Endodermal cell (in vitro differentiated cells): ENCODE results near the gene C17orf67. TPM values are rescaled to one million over a fixed set of nuclear protein-coding genes. Genes with fewer than 3 reads are reported as not detected.

ENCODE experiments used
- DNase-seq: peaks from one replicate; pipeline ENCODE4 v3.0.0-alpha.2; 2017
- H3K27ac ChIP-seq: 2 replicates; pipeline ENCODE4 v1.5.1; 2013; ENCODE audit warnings: mild to moderate bottlenecking, low read depth, low read length, moderate library complexity
- H3K27me3 ChIP-seq: 2 replicates; pipeline ENCODE4 v1.6.1; 2013; ENCODE audit warnings: mild to moderate bottlenecking, low read length, moderate library complexity; ENCODE audit not compliant: insufficient read depth, control insufficient read depth, poor library complexity, severe bottlenecking
- H3K36me3 ChIP-seq: 2 replicates; pipeline ENCODE4 v1.7.0; 2013; ENCODE audit warnings: mild to moderate bottlenecking, low read length, moderate library complexity; ENCODE audit not compliant: control insufficient read depth, insufficient read depth
- H3K4me1 ChIP-seq: one replicate; pipeline ENCODE4 v1.7.0; 2013; ENCODE audit warnings: low read length; ENCODE audit not compliant: control insufficient read depth, insufficient read depth
- H3K4me3 ChIP-seq: 2 replicates; pipeline ENCODE4 v1.5.1; 2013; ENCODE audit warnings: mild to moderate bottlenecking, low read length, moderate library complexity
- H3K9ac ChIP-seq: 2 replicates; pipeline ENCODE4 v1.6.1; 2013; ENCODE audit warnings: mild to moderate bottlenecking, low read length, moderate library complexity; ENCODE audit not compliant: poor library complexity, severe bottlenecking; ENCODE audit errors: extremely low read depth
- H3K9me3 ChIP-seq: 2 replicates; pipeline ENCODE4 v1.6.1; 2013; ENCODE audit warnings: mild to moderate bottlenecking, low read length, moderate library complexity; ENCODE audit not compliant: control insufficient read depth
- H3K27ac Mint-ChIP-seq: 2 replicates; pipeline ENCODE4 v1.8.0; 2020; ENCODE audit warnings: mixed read lengths
- H3K27me3 Mint-ChIP-seq: 2 replicates; pipeline ENCODE4 v1.8.0; 2021; ENCODE audit warnings: mild to moderate bottlenecking, mixed read lengths; ENCODE audit not compliant: insufficient read depth
- H3K36me3 Mint-ChIP-seq: 2 replicates; pipeline ENCODE4 v1.8.0; 2020; ENCODE audit warnings: low read depth, mixed read lengths
- H3K4me1 Mint-ChIP-seq: 2 replicates; pipeline ENCODE4 v1.8.0; 2020; ENCODE audit warnings: mixed read lengths
- H3K4me3 Mint-ChIP-seq: 2 replicates; pipeline ENCODE4 v1.8.0; 2020; ENCODE audit warnings: mild to moderate bottlenecking, moderate library complexity, mixed read lengths
- H3K9me3 Mint-ChIP-seq: 2 replicates; pipeline ENCODE4 v1.8.0; 2020; ENCODE audit warnings: mild to moderate bottlenecking, mixed read lengths
- WGBS, 2 experiments: methylation state at CpG; one replicate each; pipeline versions ENCODE4 v1.1.5 to v1.1.7; 2013; ENCODE audit warnings: missing lambda C conversion rate in 2 of 2, mixed read lengths in 1 of 2; ENCODE audit not compliant: insufficient coverage in 1 of 2, insufficient read length in 1 of 2; 5-methylcytosine and 5-hydroxymethylcytosine counted together
- total RNA-seq, 2 donors: library from RNA; stranded (reverse); fragmentation: NEBNext Ultra II Directional in 1 of 2; extraction: Animal tissue kit (Norgen Biotek cat#: 25700) in 1 of 2; gene quantifications; 2 replicates in 1 of 2; 3 replicates in 1 of 2; pipeline ENCODE4 v1.2.1, GENCODE V29; 2021
- TF ChIP-seq, protein P1 (sequence below): fragments of 200-600 bp; sonication (generic); conservative IDR thresholded peaks from 2 replicates; pipeline ENCODE4 v1.5.0; 2021; ENCODE audit warnings: antibody characterized with exemption, mild to moderate bottlenecking

Gene C17orf67
- total RNA-seq, 2 donors from 2014 or later = 1.2 to 1.5 TPM

DNA sequence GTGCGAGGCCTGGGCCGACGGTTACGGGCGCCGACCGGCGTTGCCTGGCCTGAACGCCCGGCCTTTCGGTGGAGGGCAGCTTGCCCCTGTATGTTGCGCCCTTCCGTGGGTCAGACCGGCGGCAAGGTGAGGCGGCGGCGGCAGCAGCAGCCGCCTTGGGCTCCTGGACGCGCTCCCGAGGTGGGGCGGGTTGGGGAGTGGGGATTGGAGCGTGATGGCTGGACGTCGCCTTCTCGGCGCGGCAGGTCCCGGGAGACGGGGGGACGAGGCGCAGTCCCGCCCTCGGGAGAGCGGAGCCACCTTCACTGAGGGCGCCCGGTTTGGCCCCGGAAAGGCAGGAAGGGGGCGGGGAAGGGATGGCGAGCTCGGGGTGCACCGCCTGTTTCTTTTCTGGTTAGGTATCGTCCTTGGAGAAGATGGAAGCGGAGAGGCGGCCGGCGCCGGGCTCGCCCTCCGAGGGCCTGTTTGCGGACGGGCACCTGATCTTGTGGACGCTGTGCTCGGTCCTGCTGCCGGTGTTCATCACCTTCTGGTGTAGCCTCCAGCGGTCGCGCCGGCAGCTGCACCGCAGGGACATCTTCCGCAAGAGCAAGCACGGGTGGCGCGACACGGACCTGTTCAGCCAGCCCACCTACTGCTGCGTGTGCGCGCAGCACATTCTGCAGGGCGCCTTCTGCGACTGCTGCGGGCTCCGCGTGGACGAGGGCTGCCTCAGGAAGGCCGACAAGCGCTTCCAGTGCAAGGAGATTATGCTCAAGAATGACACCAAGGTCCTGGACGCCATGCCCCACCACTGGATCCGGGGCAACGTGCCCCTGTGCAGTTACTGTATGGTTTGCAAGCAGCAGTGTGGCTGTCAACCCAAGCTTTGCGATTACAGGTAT is 902 bp upstream of the C17orf67 start:
- no peaks in the 10 kb centered on the region for H3K9me3 ChIP-seq
- H3K4me1 ChIP-seq = no peaks in the 10 kb centered on the region
- peaks cover 29% of the 10 kb centered on the region for H3K27me3 ChIP-seq
- H3K36me3 ChIP-seq = no peaks in the 10 kb centered on the region
- DNase-seq = peak; percentile 90
- H3K27me3 Mint-ChIP-seq = peaks cover 34% of the 10 kb centered on the region
- H3K4me1 Mint-ChIP-seq = peaks cover 15% of the 10 kb centered on the region
- peak overlapping the region; percentile 80 for H3K4me3 ChIP-seq
- H3K36me3 Mint-ChIP-seq = peaks cover 4% of the 10 kb centered on the region
- peak overlapping the region; percentile 69 for H3K4me3 Mint-ChIP-seq
- peak overlapping the region; percentile 22 for H3K9ac ChIP-seq
- TF ChIP-seq, protein P1, sequence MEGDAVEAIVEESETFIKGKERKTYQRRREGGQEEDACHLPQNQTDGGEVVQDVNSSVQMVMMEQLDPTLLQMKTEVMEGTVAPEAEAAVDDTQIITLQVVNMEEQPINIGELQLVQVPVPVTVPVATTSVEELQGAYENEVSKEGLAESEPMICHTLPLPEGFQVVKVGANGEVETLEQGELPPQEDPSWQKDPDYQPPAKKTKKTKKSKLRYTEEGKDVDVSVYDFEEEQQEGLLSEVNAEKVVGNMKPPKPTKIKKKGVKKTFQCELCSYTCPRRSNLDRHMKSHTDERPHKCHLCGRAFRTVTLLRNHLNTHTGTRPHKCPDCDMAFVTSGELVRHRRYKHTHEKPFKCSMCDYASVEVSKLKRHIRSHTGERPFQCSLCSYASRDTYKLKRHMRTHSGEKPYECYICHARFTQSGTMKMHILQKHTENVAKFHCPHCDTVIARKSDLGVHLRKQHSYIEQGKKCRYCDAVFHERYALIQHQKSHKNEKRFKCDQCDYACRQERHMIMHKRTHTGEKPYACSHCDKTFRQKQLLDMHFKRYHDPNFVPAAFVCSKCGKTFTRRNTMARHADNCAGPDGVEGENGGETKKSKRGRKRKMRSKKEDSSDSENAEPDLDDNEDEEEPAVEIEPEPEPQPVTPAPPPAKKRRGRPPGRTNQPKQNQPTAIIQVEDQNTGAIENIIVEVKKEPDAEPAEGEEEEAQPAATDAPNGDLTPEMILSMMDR = peak; percentile 49
- H3K9me3 Mint-ChIP-seq = no peaks in the 10 kb centered on the region
- no peak overlapping the region for H3K27ac Mint-ChIP-seq
- no peak overlapping the region for H3K27ac ChIP-seq
- 6 to 9% methylated on average over 44 to 81 of the region's 81 CpGs for WGBS, 2 experiments

DNA sequence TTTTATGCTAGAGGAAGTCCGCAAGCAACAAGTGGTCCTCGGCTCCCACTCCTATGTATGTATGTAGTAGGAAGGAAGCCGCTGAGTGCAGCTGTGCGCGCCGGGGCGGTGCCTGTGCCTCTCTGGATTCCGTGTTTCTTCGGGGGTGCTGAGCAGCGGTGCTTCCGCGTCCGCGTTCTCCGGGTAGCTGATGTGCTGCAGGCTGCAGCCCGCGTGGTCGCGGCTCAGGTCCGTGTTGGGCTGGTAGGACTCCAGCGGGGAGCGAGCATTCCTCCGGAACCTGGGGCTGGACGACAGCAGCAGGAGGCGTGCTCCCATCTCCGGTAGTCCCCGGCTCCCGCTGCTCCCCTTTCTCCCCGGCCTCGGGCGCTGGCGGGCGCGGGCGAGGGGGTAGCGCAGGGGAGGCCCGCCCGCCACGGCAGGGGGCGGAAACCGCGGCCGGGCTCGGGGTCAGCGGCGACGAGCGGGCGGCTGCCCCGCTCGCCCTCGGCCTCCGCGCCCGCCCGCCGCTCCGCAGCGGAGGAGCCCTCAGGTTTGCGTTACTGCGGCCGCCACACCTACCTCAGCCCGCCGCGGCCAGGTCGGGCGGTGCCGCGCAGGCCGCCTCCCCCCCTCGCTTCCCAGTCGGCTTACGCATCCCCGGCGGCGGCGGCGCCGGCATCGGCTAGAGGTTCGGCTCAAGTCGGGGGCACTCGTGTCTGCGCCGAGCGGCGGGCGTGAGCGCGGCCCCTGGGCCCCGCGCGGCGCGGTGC is 487 bp downstream of the C17orf67 start:
- TF ChIP-seq, protein P1 = no peak
- Histone ChIP-seq H3K4me3 (peak overlapping the region; percentile 91), H3K27me3 (peaks cover 29% of the 10 kb centered on the region), H3K36me3 (no peaks in the 10 kb centered on the region), H3K9ac (peak overlapping the region; percentile 58), H3K27ac (no peak overlapping the region), H3K9me3 (no peaks in the 10 kb centered on the region), H3K4me1 (no peaks in the 10 kb centered on the region)
- peak; percentile 88 for DNase-seq
- Mint-ChIP-seq H3K4me1 (peaks cover 15% of the 10 kb centered on the region), H3K9me3 (no peaks in the 10 kb centered on the region), H3K36me3 (peaks cover 4% of the 10 kb centered on the region), H3K4me3 (peak overlapping the region; percentile 69), H3K27ac (no peak overlapping the region), H3K27me3 (peaks cover 34% of the 10 kb centered on the region)
- WGBS, 2 experiments = 0 to 1% methylated on average over 15 to 95 of the region's 95 CpGs

DNA sequence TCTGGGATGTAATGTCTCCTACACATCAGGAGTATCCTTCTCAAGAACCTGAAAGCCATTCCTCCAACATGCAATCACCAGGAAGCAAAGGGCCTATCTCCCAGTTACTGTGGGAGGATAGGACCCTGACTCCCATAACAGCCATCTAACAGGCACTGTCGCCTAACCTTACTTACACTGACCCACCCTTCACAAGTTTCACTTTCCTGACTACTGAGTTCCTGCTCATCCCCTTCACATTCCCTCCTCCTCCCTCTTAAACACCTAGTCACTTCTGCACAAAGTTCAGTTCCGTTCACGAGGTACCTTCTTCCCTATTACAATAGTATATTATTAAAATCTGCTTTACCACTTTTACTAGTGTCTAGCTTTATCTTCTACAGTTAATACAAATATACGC is 1.3 kb downstream of the C17orf67 start:
- Mint-ChIP-seq H3K36me3 (peaks cover 4% of the 10 kb centered on the region), H3K27ac (no peak overlapping the region), H3K4me1 (peaks cover 15% of the 10 kb centered on the region), H3K4me3 (peak overlapping the region; percentile 69), H3K9me3 (no peaks in the 10 kb centered on the region), H3K27me3 (peaks cover 34% of the 10 kb centered on the region)
- Histone ChIP-seq H3K36me3 (no peaks in the 10 kb centered on the region), H3K9me3 (no peaks in the 10 kb centered on the region), H3K4me1 (no peaks in the 10 kb centered on the region), H3K4me3 (peak overlapping the region; percentile 91), H3K27ac (no peak overlapping the region), H3K9ac (no peak overlapping the region), H3K27me3 (peaks cover 29% of the 10 kb centered on the region)
- TF ChIP-seq, protein P1 = no peak
- WGBS, 2 experiments = 59 to 61% methylated on average over 3 of the region's 4 CpGs
- DNase-seq = no peak
